GM12872 (cell line): Measurements from ENCODE around the gene PCBP4.

Experiments
- CTCF ChIP-seq: IDR thresholded peaks from 3 replicates; pipeline ENCODE4 v1.5.1; 2011; ENCODE audit warnings: low read depth, mild to moderate bottlenecking, low read length, moderate library complexity; ENCODE audit not compliant: insufficient read depth

PCBP4 gene

DNA sequence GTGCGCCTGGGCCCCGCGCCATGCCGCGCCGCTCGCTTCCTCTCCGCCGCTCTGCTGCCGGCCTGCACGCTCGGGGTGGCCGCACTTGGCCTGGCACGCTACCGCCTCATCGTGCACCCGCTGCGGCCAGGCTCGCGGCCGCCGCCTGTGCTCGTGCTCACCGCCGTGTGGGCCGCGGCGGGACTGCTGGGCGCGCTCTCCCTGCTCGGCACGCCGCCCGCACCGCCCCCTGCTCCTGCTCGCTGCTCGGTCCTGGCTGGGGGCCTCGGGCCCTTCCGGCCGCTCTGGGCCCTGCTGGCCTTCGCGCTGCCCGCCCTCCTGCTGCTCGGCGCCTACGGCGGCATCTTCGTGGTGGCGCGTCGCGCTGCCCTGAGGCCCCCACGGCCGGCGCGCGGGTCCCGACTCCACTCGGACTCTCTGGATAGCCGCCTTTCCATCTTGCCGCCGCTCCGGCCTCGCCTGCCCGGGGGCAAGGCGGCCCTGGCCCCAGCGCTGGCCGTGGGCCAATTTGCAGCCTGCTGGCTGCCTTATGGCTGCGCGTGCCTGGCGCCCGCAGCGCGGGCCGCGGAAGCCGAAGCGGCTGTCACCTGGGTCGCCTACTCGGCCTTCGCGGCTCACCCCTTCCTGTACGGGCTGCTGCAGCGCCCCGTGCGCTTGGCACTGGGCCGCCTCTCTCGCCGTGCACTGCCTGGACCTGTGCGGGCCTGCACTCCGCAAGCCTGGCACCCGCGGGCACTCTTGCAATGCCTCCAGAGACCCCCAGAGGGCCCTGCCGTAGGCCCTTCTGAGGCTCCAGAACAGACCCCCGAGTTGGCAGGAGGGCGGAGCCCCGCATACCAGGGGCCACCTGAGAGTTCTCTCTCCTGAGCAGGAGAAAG, 11.1 kb downstream of the PCBP4 start:
- peak; percentile 56 for TF ChIP-seq CTCF

DNA sequence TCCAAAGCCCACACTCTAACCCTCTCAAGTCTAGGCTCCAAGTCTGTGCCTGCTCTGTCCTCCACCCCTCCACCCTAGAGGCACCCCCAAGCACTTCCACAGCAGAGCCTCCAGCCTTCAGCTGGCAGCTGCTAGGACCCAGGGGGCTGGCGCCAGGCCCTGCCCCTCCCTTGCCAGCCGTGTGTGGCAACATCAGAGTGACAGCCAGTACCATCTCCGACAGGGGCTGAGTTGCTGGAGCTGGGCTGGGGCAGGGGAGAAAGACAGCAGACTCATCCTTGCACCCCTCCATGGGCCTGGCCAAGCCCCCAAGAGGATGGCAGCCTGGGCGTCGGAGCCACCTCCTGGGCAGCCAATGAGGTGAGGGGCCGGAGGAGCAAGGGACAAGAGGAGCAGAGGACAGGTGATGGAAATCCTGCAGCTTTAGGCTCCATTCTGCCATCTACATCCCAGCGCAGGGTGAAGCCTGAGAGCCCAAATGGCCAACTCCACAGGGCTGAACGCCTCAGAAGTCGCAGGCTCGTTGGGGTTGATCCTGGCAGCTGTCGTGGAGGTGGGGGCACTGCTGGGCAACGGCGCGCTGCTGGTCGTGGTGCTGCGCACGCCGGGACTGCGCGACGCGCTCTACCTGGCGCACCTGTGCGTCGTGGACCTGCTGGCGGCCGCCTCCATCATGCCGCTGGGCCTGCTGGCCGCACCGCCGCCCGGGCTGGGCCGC, 11.9 kb downstream of the PCBP4 start, which contains the start of gene GPR62:
Gene GPR62 (plus strand): TSS at position 207 of the 718 bp plus-strand sequence. CDS start 272 bp downstream, at position 479.
- TF ChIP-seq CTCF: no peak

- no peak for TF ChIP-seq CTCF
Measured at GRCh38 chr3:51954713-51955112, 12.5 kb downstream of the PCBP4 start.

DNA sequence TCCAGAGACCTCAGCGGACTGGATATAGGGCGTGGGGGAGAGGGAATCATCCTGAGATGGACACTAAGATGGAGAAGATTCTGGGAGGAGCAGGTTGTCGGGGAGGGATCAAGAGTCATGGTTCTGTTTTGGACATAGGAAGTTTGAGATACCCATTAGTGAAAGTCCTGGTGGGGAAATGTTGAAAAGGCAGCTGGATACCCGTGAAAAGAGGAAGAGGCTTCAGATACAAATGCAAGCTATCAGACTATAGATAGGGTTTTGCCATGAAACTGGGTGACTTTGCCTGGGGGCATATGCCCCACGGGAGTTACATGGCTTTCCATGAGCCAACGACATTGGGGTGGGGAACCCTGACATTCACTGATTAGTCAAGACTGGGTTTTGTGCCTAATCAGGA, 13.1 kb downstream of the PCBP4 start:
- TF ChIP-seq CTCF: no peak

GRCh38 chr3:51953445-51953844, 13.8 kb downstream of the PCBP4 start:
- TF ChIP-seq CTCF: no peak

DNA sequence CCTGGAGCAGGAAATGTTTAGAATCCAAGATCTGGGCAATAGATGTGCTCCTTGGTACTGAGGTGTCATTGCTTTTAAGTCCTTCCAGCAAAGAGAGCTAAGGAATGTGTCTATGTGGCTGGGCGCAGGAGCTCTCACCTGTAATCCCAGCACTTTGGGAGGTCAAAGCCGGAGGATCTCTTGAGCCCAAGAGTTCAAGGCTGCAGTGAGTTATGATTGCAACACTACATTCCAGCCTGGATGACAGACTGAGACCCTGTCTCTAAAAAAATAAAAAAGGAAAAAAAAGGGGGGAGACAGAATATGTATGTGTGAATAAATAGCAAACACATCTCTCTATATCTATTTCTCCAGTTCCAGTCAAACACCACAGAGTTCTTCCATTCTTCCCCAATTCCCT, 16.4 kb downstream of the PCBP4 start:
- no peak for TF ChIP-seq CTCF

DNA sequence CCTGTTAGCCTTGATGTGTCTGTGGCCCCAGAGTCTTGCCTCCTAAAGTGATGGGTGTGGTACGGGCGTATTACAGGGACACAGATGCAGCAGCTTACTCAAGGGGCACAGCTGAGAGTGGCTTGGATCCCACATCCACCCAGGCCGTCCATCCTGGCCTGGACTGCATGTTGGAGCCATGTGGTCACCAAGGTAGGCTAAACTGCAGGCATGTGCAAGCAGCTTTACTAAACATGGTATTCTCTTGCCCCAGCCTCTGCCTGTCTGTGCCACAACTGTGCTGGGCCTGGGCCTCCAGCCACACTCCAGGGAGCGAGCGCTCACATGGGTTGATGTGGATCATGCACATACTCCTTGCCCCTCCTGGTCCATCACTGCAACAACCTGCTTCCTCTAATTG, 18.1 kb downstream of the PCBP4 start:
- TF ChIP-seq CTCF: no peak
